Measurements from ENCODE around the gene SEC31B.

DNA sequence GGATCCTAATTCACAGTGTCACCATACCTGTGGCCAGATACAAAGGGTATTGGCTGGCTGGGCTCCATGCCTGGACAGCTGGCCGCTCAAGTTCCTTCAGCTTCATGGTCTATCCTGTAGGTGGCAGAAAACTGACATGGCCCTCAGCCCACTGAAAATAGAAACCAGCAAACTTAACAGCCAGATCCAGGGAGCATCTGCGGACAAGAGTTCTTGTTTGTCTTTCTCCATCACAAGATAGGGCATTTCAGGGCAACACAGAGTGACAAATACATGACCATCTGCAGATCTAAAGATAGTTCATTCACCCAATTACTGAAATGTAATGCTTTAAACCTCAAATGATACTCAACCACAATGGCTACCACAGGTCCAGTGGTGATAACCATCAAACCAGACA, 2.8 kb downstream of the SEC31B start:
- TF ChIP-seq EP300 (conservative IDR thresholded peaks at IDR 0.05; ENCODE audit: poor library complexity, severe bottlenecking) (no peak), POLR2AphosphoS5 (IDR thresholded peaks at IDR 0.05) (no peak), EZH2 (IDR thresholded peaks at IDR 0.05; ENCODE audit: borderline replicate concordance, insufficient read depth, low read length, poor library complexity, severe bottlenecking) (no peak), RAD21 (conservative IDR thresholded peaks at IDR 0.05) (no peak)
- TF ChIP-seq, protein P1, sequence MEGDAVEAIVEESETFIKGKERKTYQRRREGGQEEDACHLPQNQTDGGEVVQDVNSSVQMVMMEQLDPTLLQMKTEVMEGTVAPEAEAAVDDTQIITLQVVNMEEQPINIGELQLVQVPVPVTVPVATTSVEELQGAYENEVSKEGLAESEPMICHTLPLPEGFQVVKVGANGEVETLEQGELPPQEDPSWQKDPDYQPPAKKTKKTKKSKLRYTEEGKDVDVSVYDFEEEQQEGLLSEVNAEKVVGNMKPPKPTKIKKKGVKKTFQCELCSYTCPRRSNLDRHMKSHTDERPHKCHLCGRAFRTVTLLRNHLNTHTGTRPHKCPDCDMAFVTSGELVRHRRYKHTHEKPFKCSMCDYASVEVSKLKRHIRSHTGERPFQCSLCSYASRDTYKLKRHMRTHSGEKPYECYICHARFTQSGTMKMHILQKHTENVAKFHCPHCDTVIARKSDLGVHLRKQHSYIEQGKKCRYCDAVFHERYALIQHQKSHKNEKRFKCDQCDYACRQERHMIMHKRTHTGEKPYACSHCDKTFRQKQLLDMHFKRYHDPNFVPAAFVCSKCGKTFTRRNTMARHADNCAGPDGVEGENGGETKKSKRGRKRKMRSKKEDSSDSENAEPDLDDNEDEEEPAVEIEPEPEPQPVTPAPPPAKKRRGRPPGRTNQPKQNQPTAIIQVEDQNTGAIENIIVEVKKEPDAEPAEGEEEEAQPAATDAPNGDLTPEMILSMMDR (IDR thresholded peaks at IDR 0.05; ENCODE audit: poor library complexity, severe bottlenecking), result no peak
- TF ChIP-seq, protein P2, sequence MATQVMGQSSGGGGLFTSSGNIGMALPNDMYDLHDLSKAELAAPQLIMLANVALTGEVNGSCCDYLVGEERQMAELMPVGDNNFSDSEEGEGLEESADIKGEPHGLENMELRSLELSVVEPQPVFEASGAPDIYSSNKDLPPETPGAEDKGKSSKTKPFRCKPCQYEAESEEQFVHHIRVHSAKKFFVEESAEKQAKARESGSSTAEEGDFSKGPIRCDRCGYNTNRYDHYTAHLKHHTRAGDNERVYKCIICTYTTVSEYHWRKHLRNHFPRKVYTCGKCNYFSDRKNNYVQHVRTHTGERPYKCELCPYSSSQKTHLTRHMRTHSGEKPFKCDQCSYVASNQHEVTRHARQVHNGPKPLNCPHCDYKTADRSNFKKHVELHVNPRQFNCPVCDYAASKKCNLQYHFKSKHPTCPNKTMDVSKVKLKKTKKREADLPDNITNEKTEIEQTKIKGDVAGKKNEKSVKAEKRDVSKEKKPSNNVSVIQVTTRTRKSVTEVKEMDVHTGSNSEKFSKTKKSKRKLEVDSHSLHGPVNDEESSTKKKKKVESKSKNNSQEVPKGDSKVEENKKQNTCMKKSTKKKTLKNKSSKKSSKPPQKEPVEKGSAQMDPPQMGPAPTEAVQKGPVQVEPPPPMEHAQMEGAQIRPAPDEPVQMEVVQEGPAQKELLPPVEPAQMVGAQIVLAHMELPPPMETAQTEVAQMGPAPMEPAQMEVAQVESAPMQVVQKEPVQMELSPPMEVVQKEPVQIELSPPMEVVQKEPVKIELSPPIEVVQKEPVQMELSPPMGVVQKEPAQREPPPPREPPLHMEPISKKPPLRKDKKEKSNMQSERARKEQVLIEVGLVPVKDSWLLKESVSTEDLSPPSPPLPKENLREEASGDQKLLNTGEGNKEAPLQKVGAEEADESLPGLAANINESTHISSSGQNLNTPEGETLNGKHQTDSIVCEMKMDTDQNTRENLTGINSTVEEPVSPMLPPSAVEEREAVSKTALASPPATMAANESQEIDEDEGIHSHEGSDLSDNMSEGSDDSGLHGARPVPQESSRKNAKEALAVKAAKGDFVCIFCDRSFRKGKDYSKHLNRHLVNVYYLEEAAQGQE (IDR thresholded peaks at IDR 0.05; ENCODE audit: borderline replicate concordance), result no peak
